Erythroblast (primary cell): ENCODE results near the gene TXNDC2.

Experiments used
- GATA1 ChIP-seq: IDR thresholded peaks from 2 replicates; pipeline ENCODE4 v1.6.1; 2011; ENCODE audit warnings: low read depth, mild to moderate bottlenecking, control low read depth, low read length, moderate library complexity
- POLR2A ChIP-seq: IDR thresholded peaks from 2 replicates; pipeline ENCODE4 v1.6.1; 2011; ENCODE audit warnings: mild to moderate bottlenecking, low read length

DNA sequence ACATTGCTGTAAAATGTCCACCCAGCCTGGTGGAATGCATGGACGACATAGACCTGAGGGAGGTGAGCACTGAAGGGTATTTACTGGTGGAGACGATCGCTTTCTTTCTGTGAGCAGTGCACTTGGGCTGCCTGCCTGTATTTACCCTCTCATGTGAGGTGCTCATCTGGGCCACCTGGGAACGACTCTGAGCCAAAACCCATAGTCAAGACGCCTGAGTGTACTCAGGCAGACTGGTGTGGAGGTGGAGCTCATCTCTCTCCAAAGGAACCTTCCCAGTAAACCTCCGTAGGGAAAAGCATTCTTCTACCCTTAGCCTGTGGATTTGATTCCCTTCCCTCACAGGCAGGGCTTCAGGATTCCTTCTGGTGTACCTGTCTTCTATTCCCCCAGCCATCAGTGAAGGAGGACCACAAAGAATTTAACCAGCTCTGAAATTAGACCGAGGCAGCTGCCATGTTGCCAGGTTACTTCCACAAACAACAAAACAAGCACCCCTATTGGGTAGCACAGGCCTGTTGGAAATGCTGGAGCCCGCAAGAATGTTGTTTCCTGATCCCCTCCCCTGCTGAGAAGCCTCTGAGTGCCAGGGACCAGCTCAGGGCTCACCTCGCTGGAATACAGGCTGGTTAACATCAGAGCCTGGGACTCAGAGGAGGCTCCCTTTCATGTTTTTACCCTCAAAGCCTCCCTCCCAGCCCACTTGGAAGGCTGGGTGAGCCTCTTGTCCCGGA is 47.5 kb upstream of the TXNDC2 start:
- no peak for TF ChIP-seq POLR2A
- no peak for TF ChIP-seq GATA1
